A204.1 (cell line): ENCODE data around the gene RARB.

Experiments used
- FAIRE-seq: peaks from 2 replicates; lab custom pipeline; 2012; peaks lifted over from hg19 to GRCh38; lab: Jason Lieb, UNC

The RARB gene

DNA sequence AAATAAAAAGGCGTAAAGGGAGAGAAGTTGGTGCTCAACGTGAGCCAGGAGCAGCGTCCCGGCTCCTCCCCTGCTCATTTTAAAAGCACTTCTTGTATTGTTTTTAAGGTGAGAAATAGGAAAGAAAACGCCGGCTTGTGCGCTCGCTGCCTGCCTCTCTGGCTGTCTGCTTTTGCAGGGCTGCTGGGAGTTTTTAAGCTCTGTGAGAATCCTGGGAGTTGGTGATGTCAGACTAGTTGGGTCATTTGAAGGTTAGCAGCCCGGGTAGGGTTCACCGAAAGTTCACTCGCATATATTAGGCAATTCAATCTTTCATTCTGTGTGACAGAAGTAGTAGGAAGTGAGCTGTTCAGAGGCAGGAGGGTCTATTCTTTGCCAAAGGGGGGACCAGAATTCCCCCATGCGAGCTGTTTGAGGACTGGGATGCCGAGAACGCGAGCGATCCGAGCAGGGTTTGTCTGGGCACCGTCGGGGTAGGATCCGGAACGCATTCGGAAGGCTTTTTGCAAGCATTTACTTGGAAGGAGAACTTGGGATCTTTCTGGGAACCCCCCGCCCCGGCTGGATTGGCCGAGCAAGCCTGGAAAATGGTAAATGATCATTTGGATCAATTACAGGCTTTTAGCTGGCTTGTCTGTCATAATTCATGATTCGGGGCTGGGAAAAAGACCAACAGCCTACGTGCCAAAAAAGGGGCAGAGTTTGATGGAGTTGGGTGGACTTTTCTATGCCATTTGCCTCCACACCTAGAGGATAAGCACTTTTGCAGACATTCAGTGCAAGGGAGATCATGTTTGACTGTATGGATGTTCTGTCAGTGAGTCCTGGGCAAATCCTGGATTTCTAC lies at the start of gene RARB:
TSS of gene RARB (plus strand) at position 322 of the 847 bp plus-strand sequence. CDS start at position 791, 469 bp downstream.
- FAIRE-seq, result no peak

DNA sequence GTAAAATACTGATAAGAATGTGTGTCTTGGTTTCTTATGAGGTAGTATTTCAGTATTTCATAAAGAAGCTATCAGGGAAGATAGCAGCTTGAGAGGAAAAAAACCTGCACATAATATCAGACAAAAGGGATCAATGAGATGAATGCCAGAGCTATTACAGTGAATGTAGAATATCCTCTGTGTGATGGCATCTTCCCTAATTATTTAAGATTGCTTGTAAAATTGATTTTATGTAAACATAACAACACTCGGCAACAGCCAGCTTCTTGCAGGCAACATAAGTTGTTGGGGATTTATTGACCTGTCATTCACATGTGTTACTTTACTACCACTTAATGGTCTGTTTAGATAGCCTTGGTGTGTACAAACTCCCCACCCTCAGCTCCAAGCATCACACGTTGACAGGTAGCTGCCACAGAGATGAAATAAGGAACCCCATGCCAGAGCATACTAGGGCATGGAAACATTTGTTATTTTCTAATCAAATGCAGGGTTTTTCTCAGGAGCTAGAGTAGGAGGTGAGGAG lies 49.2 kb upstream of the RARB start:
- no peak for FAIRE-seq

DNA sequence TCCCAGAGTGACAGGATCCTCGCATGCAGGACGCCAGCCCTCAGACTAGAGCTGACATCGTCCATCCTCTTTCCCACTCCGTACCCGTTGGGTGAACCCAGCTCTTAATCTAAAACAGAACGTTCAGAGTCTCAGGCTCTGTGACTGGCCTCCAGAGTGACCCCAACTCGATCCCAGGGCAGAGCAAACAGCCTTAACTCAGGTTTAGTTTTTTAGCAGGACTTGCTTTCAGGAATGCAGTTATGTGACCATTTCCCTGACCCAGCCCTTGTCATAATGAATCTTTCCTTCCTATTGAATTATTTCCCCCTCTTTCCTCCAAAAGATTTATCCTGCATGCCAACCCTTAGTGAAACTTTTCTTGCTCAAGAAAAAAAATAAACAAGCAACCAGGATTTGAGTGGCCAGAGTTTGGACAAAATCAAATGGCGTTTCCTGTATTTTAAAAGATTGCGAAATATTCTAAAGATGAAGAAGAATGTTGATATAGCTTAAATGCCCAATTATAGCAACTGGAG lies 47.8 kb upstream of the RARB start:
- no peak for FAIRE-seq

DNA sequence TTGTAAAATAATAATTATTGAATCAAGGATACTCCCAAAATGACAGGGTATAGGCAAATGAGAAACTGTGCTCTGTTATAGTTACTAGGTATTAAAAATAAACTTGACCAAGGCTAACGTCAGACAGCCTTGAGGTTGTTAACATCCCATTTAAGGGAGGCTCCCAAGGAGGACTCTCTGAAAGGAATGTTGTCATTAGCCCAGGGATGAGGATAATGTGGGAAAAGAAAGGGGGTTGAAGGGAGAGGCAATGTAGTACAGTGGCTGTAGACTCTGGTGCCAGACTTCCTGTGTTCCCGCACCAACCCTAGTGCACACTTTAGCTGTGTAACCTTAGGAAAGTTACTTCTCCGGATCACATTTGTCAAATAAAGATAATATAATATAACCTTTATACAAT lies 47.0 kb upstream of the RARB start:
- FAIRE-seq, result no peak

DNA sequence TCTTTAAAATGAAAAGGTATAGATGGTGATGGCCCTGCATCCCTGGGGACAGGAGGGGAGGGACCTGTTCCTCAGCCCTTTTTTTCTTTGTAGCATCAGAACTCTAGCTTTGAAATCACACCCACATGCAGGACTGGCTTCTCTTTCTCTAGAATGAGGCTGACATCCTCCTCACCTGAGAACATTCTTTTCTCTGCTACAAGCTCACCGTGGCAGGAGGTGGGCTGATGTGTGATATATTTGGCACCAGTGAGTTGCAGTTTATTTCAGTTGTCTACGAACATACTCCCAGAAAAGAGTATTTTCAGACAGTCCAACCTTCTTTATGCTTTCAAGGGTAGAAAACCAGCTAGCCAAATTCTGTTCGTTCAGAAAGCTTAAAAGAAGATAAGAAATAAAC lies 43.6 kb upstream of the RARB start:
- no peak for FAIRE-seq

DNA sequence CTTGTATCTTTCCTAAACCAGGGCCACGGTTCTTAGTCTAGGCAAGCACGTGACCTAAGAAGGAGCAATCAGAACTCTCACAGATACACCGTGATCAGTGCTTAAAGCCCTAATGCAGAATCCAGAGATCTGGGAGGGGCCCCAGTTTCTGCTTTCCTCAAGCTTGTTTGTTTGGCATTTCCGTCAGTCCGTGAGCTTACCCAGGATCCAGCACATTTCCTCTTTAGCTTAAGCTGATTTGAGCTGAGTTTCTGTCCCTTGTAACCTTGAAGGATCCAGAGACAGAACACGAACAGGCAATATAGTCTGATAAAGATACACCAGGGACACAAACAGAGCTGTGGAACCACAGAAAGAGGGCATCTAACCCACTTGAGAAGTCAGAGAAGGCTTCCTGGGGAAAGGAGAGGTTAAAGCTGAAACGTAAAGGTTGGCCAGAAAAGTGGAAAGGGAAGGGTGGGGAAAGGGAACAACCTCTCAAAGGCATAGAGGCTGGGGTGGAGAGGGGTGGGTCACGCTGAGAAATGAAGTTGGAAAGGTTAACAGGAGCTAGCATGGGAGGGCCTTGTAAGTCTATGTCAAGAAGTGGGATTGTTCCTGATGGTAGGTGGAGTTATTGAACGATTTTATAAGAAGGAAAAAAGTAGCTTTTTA lies 42.1 kb upstream of the RARB start:
- FAIRE-seq, result no peak

DNA sequence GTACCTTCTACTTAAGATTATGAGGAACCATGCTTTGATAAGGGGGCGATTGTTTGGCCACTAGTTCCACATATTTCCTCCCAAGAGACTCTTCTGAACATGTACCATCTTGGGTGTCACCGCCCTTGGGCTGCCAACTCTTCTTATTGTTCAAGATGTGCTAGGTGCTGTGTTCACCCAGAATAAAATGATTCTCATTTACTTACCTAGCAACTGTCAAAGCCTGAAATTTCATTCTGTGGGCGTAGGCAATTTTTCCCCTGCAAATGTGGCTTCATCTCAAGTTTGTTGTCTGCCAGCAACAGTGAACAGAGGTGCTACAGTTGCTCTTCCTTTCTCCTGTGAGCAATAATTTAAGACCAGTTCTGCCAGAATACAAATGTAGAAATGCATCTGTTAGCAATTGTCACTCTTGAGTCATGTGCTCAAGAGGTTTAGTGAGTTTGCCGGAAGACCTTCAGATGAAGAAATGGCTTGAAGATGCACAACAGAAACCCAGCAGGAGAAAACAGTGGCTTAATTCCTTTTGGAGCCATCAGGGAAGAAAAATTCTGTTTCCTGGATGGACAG lies 41.3 kb upstream of the RARB start:
- FAIRE-seq, result no peak

DNA sequence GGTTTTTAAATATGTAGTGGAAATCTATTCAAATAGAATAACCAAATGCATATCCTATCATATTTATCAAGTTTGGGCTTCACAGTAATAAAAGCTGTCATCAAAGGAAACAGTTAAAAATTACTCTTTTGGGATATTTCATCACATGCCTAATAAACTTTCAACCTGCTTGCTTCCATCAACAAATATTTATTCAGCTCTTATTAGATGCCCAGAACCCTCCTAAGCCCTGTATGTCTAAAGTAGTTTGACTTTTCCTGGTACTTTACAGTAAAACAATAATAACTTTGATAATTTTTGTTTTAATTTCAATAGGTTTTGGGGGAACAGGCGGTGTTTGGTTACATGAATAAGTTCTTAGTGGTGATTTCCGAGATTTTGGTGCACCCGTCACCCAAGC lies 37.5 kb upstream of the RARB start:
- no peak for FAIRE-seq

DNA sequence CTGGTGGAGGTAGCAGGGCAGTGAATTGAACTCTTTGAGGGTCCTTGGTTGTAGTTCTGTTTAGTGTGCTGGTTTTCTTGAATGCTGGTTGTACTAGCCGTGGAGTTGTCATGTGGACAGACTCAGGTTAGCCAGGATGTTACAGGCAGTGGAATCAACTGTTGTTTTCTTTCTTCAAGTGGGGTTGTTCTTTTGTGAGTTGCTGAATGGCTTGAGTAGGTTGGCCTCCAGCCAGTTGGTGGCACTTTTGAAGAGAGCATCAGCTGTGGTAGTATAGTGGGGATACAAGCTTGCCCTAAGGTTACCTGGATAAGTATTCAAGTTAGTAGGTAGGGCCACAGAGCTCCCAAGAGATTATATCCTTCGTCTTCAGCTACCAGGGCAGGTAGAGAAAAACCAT lies 31.8 kb upstream of the RARB start:
- FAIRE-seq, result no peak

DNA sequence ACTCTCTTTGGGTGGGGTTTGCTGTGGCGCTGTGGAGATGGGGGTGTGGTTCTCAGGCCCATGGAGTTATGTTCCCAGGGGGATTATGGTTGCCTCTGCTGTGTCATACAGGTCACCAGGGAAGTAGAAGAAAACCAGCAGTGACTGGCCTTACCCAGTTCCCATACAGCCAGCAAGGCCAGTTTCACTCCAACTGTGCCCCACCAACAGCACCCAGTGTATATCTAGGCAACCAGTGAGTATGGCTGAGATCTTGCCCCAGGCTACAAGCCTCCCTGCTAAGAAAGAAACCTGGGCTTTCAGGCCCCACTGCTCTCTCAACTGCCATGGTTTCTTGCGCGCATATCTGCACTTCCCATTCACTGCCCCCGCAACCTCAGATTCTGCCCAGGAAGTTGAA lies 31.4 kb upstream of the RARB start:
- no peak for FAIRE-seq

DNA sequence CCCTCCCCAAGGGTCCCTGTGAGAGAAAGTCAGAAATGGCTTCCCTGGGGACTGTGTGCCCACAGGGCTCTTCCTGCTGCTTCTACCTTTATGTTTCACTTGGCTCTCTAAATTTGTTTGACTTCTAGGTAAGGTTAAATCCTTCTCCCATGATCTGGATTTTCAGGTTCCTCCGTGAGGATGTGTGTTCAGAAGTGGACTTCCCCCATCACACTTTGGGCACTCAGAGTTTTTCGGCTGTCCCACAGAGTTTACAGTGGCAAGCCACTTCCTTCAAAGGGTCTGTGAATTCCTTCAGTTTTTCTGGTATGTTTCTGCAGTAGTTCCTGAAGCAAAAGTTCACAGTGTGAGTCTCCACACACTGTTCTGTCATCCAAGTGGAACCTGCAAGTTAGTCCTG lies 30.9 kb upstream of the RARB start:
- no peak for FAIRE-seq

DNA sequence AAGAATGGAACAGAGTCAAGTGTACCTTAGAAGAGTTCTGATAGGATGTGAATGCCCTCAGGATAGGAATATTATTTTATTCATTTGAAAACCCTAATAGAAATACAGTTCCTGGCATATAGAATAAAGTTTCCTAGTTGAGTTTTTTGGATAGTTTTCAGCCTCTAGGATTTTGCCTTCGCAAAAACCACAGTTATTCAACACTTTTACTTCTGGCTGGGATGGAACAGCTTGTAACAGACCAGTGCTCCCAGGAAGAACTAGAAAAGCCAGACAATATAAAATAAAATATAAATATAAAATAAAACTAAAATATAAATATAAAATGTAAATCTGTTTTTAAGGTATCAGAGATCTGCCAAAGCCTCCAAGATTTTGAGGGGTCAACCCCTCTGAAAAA lies 27.5 kb upstream of the RARB start:
- FAIRE-seq, result no peak

DNA sequence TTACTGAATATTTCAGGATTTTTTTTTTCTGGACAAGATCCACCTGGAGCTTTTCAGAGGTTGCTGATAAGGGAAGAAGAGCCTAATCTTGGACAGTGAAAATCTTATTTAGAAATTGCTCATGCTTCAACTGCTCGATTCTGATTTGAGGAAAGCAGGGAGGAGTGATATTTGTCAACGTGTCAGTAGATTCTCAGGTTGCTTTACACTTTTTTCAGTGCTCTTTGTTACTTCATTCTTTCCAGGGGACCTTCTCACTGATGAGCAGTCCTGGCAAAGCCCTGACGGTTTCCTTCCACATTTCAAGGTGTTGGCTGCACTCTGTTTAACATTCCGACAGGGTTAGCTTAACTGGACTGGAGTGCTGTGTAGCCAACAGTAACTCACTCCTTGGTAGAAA lies 24.1 kb upstream of the RARB start:
- FAIRE-seq, result no peak

DNA sequence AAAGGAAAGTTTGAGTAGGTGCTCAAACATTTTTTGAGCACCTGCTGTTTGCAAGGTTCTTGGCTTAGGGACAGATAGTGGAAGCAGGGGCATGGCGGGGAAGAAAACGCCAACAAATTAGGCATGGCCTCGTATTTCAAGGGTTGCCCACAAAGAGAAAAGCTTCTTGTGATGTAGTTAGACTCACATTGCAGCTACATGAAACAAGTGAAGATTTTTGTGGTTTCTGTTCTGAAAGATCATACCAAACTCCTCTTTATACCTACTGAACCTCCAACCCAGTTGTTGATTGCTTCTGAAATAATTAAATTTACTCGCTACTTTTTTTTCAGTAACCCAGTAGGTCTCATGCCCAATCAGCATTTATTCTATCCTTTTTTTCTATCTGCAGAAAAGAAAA lies 23.5 kb upstream of the RARB start:
- no peak for FAIRE-seq

DNA sequence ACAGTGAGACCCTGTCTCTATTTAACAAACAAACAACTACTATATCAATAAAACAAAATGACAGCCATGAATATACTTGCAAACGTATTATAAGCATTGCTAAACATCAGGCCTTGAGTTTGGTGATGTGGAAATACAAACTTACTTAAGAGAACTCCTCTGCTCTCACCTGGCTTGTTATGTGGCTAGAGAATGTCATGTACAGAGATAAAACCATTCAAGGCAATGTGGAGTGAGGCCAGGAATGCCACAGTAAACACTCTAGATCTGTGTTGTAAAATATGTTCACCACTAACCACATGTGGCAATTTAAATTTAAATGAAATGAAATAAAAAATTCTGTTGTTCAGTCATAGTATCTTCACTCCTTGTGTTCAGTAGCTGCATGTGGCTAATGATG lies 22.7 kb upstream of the RARB start:
- no peak for FAIRE-seq

DNA sequence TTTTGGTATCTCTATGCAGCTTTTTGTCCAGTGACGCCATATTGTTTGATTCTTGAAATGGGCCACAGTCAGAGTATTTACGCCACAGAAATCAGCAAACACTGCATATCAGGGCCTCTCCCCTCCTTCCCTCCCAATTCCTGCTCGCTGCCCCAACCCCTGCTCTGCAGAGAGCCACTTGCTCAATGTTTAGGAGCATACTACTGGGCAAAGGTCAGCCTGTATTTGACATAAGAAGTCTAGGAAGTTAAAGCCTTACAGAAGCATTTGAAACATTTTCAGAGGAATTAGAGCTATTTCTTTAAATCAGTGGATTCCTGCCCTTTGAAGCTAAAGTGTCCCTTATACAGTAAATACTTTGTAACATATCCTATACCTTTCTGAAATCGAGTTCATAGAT lies 17.4 kb upstream of the RARB start:
- FAIRE-seq, result no peak

DNA sequence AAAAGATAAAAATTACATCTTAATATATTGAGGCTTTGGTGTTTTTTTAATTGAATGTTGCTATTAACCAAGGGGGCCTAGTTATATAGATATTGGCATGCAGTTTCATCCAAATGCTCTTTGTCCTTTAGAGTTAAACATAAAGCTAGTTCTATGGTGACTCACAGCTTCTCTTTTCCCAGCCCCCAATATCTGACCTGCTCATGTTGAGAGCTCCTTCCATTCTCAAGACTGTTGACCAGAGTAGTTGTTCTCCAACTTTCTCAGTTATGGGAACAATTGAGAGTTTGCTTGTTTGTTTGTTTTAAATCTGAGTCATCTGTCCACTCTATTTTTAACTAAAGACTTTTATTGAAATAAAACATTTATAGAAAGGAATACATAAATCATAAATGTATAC lies 15.8 kb upstream of the RARB start:
- FAIRE-seq, result no peak

DNA sequence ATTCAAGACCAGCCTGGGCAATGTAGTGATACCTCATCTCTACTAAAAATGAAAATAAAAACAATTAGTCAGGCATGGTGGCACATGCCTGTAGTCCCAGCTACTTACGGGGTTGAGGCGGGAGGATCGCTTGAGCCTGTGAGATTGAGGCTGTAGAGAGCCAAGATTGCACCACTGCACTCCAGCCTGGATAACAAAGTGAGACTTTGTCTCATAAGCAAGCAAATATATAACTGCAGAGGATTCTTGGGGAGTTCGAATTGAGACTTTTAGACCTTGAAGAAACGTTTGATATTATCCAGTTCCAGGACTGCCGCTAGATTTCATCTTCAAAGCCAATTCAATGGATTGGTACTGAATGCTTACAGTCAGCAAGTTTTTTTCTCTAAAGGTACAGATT lies 11.9 kb upstream of the RARB start:
- FAIRE-seq, result no peak

DNA sequence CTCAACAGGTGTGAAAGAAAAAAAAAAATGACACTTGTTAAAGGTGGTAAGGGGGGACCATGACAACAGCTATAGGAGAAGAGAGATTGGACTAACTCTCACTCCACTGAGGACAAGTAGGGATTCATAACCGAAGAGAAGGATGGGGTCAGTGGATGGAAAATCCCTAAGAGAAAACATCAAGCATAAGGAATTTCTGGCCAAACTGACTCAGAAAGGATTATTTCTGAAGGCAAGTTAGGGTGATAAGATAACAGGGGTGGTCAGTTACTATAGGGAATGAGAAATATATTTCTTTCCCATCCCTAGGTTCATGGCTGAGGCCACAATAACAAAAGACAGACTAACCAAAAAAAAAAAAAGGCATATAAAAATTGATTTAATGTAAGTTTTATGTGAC lies 9.5 kb upstream of the RARB start:
- no peak for FAIRE-seq

DNA sequence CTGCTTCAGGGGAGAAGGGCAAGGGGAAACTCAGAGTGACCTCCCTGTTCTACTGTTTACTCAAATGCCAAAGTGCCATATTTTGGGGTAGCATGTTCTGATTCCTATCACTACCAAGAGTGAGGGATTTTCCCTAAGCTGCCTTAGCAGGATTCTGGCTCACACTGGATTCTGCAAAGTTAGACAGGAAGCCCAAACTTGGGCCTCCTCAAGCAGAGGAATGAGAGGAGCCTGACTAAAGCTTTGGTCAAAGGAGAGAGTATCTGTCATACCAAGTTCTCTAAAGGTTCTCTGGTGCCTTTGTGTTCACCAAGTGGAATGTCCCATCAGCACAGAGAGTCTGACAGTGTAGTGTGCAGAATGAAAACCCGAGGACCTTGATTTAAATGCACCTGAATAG lies 8.8 kb upstream of the RARB start:
- no peak for FAIRE-seq

DNA sequence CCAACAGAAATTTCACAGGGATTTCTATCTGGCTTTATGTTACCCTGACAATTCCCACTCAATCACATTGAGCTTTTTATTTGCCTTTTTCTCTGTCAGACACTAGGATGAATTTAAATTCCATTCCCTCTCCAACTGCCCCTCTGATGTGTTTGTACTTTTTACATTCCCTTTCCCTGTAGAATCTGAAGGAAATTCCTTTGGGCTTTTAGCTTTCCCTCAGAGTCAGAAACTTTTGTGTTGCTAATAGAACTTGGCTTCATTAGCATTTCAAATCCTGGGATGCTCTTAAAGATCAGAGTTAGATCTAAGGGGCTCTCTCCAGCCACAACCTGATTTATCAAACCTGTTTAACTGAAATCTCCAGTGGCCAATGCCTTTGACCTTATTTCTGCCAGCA lies 7.9 kb upstream of the RARB start:
- no peak for FAIRE-seq

DNA sequence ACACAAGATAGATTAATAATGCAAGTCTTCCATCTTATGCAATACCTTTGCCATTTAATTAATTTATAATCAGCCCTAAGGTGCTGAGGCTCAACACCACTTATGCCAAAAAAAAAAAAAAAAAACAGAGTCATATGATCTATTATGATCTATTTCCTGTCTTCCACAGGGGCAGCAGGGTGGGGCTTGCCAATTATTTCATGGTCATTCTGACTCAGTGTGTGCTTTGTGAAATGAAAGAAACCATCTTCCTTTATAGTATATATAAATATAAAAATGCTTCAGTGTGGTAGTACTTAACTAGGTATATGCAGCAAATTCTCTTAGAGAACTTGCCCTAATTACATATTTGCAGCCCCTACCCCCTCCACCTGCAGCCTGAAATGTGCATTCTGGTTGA lies 7.2 kb upstream of the RARB start:
- no peak for FAIRE-seq

DNA sequence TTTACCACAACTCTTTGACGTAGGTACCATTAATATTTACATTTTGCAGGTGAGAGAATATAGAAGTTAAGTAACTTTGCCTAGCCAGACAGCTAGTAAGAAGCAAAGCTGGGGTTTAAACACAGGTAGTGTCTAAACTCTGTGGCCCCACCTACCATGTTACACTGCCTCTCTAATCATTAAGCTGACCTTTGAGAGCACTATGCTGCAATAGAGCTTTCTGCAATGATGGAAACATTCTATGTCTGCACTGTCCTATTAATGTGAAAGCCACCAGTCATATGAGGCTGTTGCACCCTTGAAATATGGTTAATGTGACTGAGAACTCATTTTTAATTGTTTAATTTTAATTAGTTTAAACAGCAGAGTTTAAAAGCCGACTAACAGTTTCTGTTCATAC lies 6.3 kb upstream of the RARB start:
- no peak for FAIRE-seq
